ENCODE data around the gene MEIOC. TPM values are rescaled to one million over a fixed set of nuclear protein-coding genes. Genes with fewer than 3 reads are reported as not detected.

MEIOC gene
- total and polyA plus RNA-seq, 9 of the 15 experiments (the other 6 are each of a cell fraction or from before 2014, with no cell fraction given): 0.04 to 0.23 (median 0.06) TPM; not detected in 5

DNA sequence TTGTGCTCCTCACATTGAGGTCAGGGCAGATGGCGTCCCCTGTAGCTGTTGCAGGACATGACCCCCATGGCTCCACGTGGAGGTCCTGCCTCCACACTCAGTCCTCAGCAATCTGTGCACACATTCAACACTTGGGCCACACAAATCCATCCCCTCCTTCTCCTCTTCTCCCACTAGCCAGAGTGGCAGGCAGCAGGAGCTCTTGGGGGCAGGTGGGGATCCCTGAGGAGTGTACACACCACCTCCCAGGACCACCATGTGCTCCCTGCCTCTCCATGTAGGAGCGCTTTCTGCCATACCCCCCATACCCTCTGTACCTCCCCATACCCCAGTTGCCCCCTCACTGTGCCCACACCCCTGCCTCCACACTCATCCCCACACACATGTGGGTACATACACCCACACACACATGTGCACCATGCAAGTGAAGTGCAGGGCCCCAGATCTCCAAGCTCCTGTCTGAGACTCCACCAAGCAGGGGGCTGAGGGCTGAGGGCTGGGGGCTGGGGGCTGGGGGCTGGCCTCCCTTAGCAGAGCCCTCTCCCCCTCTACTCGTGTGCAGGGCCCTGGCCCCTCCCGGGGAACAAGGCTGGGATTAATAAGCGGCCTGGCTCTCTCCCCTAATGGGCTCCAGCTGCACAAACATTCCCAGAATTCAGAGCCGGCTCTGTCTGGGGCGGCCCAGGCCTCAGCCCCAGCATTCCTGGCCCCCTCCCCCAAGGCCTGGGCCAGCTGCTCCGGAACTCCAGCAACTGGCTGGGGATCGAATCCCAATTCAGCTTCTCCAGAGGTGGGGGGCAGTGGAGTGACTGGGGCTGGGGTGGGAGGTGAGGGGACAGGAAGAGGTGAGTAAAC is 48.2 kb upstream of the MEIOC start:
- H3K27me3 ChIP-seq (ENCODE audit: control insufficient read depth in 2 of 2, insufficient read depth in 2 of 2, low read length in 2 of 2): peaks cover 24 to 73% of the 10 kb centered on the region in 2 experiments; a peak in 4 of 5 replicates
- CTCF ChIA-PET (ENCODE audit: low intra/inter-chr PET ratio): no interaction called here
- no peak overlapping the region for H3K9ac ChIP-seq (ENCODE audit: insufficient read depth in 1 of 2, low read depth in 2 of 2, low read length in 2 of 2)
- peaks cover 3% of the 10 kb centered on the region; the same call in 1 of the 2 replicates for H4K20me1 ChIP-seq (replicated peaks; ENCODE audit: control insufficient read depth, insufficient read depth, low read length)
- H3K4me1 ChIP-seq (replicated peaks in 1 of 2; ENCODE audit: control insufficient read depth in 2 of 2, insufficient read depth in 2 of 2, low read length in 2 of 2): no peaks in the 10 kb centered on the region; a peak in 1 of 5 replicates
- ATAC-seq (no peak), FAIRE-seq (no peak), DNase-seq (ENCODE audit: extremely low read depth in 1 of 4, low spot score in 3 of 4) (no peak)
- BruUV-seq (replicated peaks): no TSS peak
- 5% methylated on average over 8 of the region's 10 CpGs for WGBS (ENCODE audit: insufficient coverage, low coverage, missing lambda C conversion rate)
- H3K9me1 ChIP-seq (ENCODE audit: control insufficient read depth, insufficient read depth, low read length): no peaks in the 10 kb centered on the region
- no peak overlapping the region for H3K4me3 ChIP-seq
- POLR2A ChIA-PET: interaction anchor here (2.5 kb wide), 1 partner anchor 12 kb away, joined by 10 read pairs; no protein-coding TSS in a partner anchor
- H3K27ac ChIP-seq (ENCODE audit: extremely low read depth, low read depth, low read length): no peak overlapping the region
- intact Hi-C loops (cut with micrococcal nuclease): no loop called here
- H3K9me3 ChIP-seq (replicated peaks; ENCODE audit: control insufficient read depth, insufficient read depth, low read depth, low read length): no peaks in the 10 kb centered on the region
- no peaks in the 10 kb centered on the region for H3K36me3 ChIP-seq (ENCODE audit: control insufficient read depth, insufficient read depth, low read length)
- in situ Hi-C loops (cut with MboI): no loop called here
- no peak overlapping the region for H2AFZ ChIP-seq (ENCODE audit: low read depth, low read length)
- no peaks in the 10 kb centered on the region for H3K79me2 ChIP-seq (ENCODE audit: control insufficient read depth, insufficient read depth, low read length)
- H3K4me2 ChIP-seq (ENCODE audit: insufficient read depth, low read length): no peak overlapping the region
- TF ChIP-seq, protein P1, sequence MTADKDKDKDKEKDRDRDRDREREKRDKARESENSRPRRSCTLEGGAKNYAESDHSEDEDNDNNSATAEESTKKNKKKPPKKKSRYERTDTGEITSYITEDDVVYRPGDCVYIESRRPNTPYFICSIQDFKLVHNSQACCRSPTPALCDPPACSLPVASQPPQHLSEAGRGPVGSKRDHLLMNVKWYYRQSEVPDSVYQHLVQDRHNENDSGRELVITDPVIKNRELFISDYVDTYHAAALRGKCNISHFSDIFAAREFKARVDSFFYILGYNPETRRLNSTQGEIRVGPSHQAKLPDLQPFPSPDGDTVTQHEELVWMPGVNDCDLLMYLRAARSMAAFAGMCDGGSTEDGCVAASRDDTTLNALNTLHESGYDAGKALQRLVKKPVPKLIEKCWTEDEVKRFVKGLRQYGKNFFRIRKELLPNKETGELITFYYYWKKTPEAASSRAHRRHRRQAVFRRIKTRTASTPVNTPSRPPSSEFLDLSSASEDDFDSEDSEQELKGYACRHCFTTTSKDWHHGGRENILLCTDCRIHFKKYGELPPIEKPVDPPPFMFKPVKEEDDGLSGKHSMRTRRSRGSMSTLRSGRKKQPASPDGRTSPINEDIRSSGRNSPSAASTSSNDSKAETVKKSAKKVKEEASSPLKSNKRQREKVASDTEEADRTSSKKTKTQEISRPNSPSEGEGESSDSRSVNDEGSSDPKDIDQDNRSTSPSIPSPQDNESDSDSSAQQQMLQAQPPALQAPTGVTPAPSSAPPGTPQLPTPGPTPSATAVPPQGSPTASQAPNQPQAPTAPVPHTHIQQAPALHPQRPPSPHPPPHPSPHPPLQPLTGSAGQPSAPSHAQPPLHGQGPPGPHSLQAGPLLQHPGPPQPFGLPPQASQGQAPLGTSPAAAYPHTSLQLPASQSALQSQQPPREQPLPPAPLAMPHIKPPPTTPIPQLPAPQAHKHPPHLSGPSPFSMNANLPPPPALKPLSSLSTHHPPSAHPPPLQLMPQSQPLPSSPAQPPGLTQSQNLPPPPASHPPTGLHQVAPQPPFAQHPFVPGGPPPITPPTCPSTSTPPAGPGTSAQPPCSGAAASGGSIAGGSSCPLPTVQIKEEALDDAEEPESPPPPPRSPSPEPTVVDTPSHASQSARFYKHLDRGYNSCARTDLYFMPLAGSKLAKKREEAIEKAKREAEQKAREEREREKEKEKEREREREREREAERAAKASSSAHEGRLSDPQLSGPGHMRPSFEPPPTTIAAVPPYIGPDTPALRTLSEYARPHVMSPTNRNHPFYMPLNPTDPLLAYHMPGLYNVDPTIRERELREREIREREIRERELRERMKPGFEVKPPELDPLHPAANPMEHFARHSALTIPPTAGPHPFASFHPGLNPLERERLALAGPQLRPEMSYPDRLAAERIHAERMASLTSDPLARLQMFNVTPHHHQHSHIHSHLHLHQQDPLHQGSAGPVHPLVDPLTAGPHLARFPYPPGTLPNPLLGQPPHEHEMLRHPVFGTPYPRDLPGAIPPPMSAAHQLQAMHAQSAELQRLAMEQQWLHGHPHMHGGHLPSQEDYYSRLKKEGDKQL (CRISPR knock-in tag; IDR thresholded peaks at IDR 0.05; ENCODE audit: borderline replicate concordance): no peak
- TF ChIP-seq, protein P2, sequence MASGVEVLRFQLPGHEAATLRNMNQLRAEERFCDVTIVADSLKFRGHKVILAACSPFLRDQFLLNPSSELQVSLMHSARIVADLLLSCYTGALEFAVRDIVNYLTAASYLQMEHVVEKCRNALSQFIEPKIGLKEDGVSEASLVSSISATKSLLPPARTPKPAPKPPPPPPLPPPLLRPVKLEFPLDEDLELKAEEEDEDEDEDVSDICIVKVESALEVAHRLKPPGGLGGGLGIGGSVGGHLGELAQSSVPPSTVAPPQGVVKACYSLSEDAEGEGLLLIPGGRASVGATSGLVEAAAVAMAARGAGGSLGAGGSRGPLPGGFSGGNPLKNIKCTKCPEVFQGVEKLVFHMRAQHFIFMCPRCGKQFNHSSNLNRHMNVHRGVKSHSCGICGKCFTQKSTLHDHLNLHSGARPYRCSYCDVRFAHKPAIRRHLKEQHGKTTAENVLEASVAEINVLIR (CRISPR knock-in tag; IDR thresholded peaks at IDR 0.05): no peak
- no peak for TF ChIP-seq BCOR (IDR thresholded peaks at IDR 0.05)
- TF ChIP-seq, protein P3, sequence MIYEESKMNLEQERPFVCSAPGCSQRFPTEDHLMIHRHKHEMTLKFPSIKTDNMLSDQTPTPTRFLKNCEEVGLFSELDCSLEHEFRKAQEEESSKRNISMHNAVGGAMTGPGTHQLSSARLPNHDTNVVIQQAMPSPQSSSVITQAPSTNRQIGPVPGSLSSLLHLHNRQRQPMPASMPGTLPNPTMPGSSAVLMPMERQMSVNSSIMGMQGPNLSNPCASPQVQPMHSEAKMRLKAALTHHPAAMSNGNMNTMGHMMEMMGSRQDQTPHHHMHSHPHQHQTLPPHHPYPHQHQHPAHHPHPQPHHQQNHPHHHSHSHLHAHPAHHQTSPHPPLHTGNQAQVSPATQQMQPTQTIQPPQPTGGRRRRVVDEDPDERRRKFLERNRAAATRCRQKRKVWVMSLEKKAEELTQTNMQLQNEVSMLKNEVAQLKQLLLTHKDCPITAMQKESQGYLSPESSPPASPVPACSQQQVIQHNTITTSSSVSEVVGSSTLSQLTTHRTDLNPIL (CRISPR knock-in tag; IDR thresholded peaks at IDR 0.05): no peak
- TF ChIP-seq BRCA1 (IDR thresholded peaks at IDR 0.05): no peak
- TF ChIP-seq BRCA1 (CRISPR knock-in tag; IDR thresholded peaks at IDR 0.05): no peak
- TF ChIP-seq HNRNPK (IDR thresholded peaks at IDR 0.05; ENCODE audit: low read depth, low read length, poor library complexity, severe bottlenecking): no peak
- TF ChIP-seq ZNF707 (CRISPR knock-in tag; conservative IDR thresholded peaks at IDR 0.05): no peak
- no peak for TF ChIP-seq BDP1 (IDR thresholded peaks at IDR 0.05; ENCODE audit: insufficient read depth, insufficient read length)
- no peak for TF ChIP-seq NELFE (IDR thresholded peaks at IDR 0.05; ENCODE audit: insufficient read depth, insufficient read length)
- no peak for TF ChIP-seq CAMTA2 (CRISPR knock-in tag; conservative IDR thresholded peaks at IDR 0.05)
- TF ChIP-seq TAF1 (IDR thresholded peaks at IDR 0.05; ENCODE audit: control insufficient read depth, extremely low read depth, insufficient read depth, low read length, severe bottlenecking): no peak
- no peak for TF ChIP-seq PTRF (tag; IDR thresholded peaks at IDR 0.05)
- TF ChIP-seq FOXK1 (CRISPR knock-in tag; IDR thresholded peaks at IDR 0.05; ENCODE audit: borderline replicate concordance): no peak

Measured in K562 (cell line).